Esophagus (tissue), 2 donors: ENCODE results near the gene AK6. TPM values are rescaled to one million over a fixed set of nuclear protein-coding genes. Genes with fewer than 3 reads are reported as not detected.

Experiments used
- H3K27ac ChIP-seq, 2 donors: one replicate each; pipeline ENCODE4 v1.5.1; 2013; ENCODE audit warnings: low read depth in 2 of 2, mild to moderate bottlenecking in 2 of 2, inconsistent platforms in 1 of 2, low read length in 1 of 2, moderate library complexity in 1 of 2
- H3K27me3 ChIP-seq, 2 donors: one replicate each; pipeline ENCODE4 v1.6.1; 2013; ENCODE audit warnings: low read length in 2 of 2, control low read depth in 1 of 2, mild to moderate bottlenecking in 1 of 2; ENCODE audit not compliant: insufficient read depth in 2 of 2, control insufficient read depth in 1 of 2
- H3K36me3 ChIP-seq, 2 donors: one replicate each; pipeline ENCODE4 v1.6.1; 2013; ENCODE audit warnings: low read length in 1 of 2; ENCODE audit not compliant: control insufficient read depth in 2 of 2, insufficient read depth in 2 of 2
- H3K4me1 ChIP-seq, 2 donors: one replicate each; pipeline ENCODE4 v1.6.1; 2013; ENCODE audit warnings: low read length in 1 of 2; ENCODE audit not compliant: control insufficient read depth in 2 of 2, insufficient read depth in 2 of 2
- H3K4me3 ChIP-seq, 2 donors: one replicate each; pipeline ENCODE4 v1.5.1; 2013; ENCODE audit warnings: low read length in 2 of 2, mild to moderate bottlenecking in 2 of 2, low read depth in 1 of 2, moderate library complexity in 1 of 2
- H3K9me3 ChIP-seq, 2 donors: one replicate each; pipeline ENCODE4 v1.6.1; 2013; ENCODE audit warnings: mild to moderate bottlenecking in 2 of 2, low read depth in 1 of 2, low read length in 1 of 2, moderate library complexity in 1 of 2; ENCODE audit not compliant: control insufficient read depth in 2 of 2, insufficient read depth in 1 of 2
- WGBS, 2 donors: extraction: QIAGEN DNeasy Blood & Tissue Kit; methylation state at CpG; one replicate each; pipeline ENCODE4 v1.1.7; 2013; 5-methylcytosine and 5-hydroxymethylcytosine counted together
- polyA plus RNA-seq, 2 donors: library from polyadenylated mRNA; stranded (reverse); fragments of 200-250 nt; gene quantifications; one replicate each; pipeline ENCODE4 v1.2.3, GENCODE V29; 2013
- donor health status: healthy with polysubstance abuse.
- donor health status: Bipolar disorder and iron deficiency.

AK6 gene
- polyA plus RNA-seq, 2 donors, result 27.8 to 43.2 TPM

DNA sequence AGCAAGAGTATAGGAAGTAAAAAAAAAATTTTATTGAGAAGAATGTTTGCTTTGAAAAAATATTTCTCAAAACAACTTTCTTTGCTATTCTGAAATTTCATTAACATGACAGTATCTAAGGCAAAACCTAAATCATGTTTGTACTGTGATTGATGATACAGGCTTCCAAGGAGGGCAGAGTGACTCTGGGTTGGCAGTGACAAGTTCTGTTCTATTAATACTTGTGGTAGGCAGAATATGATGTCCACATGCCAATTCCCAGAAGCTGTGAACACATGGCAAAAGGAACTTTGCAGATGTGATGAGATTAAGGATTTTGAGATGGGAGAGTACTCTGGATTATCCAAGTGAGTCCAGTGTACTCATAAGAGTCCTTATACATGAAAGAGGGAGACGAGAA lies 53.3 kb downstream of the AK6 start:
- 95 to 96% methylated on average over 1 of the region's 1 CpG for WGBS, 2 donors
- Histone ChIP-seq H3K27me3 (no peaks in the 10 kb centered on the region), H3K36me3 (peaks cover 0 to 10% of the 10 kb centered on the region in 2 donors), H3K27ac (no peak overlapping the region), H3K9me3 (no peaks in the 10 kb centered on the region), H3K4me1 (no peaks in the 10 kb centered on the region), H3K4me3 (no peak overlapping the region)

DNA sequence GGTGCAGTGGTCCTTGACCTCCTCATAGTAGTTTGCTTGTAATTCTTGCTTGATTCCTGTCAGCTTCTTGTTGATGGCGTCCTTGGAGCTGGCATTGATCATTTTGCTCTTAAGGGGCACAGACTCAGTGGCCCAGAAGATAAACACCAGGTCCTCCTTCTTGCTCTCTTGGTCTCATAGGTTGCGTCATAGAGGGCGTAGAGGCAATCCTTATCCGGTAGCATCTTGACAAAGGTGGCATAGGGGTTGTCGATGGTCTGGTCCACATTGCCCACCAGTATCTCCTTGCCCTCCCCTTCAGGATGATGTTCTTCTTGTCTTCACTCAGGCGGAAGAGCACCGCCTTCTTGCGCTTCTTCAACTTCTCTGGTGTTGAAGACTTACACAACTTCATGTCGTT lies 55.9 kb downstream of the AK6 start:
- Histone ChIP-seq H3K36me3 (peaks cover 0 to 10% of the 10 kb centered on the region in 2 donors), H3K27ac (no peak overlapping the region), H3K4me3 (no peak overlapping the region), H3K9me3 (no peaks in the 10 kb centered on the region), H3K4me1 (no peaks in the 10 kb centered on the region), H3K27me3 (no peaks in the 10 kb centered on the region)
- 95 to 96% methylated on average over 9 of the region's 9 CpGs for WGBS, 2 donors

GRCh38 chr5:69312459-69313160 lies 56.7 kb downstream of the AK6 start:
- WGBS, 2 donors, result 73 to 75% methylated on average over 5 of the region's 5 CpGs
- no peak overlapping the region for H3K27ac ChIP-seq
- H3K4me3 ChIP-seq, result no peak overlapping the region
- no peaks in the 10 kb centered on the region for H3K4me1 ChIP-seq
- no peaks in the 10 kb centered on the region for H3K27me3 ChIP-seq
- H3K36me3 ChIP-seq, result peaks cover 0 to 10% of the 10 kb centered on the region in 2 donors
- no peaks in the 10 kb centered on the region for H3K9me3 ChIP-seq

- WGBS, 2 donors, result 96 to 97% methylated on average over 5 of the region's 5 CpGs
- no peak overlapping the region for H3K27ac ChIP-seq
Measured at GRCh38 chr5:69309380-69309779, 59.9 kb downstream of the AK6 start.

DNA sequence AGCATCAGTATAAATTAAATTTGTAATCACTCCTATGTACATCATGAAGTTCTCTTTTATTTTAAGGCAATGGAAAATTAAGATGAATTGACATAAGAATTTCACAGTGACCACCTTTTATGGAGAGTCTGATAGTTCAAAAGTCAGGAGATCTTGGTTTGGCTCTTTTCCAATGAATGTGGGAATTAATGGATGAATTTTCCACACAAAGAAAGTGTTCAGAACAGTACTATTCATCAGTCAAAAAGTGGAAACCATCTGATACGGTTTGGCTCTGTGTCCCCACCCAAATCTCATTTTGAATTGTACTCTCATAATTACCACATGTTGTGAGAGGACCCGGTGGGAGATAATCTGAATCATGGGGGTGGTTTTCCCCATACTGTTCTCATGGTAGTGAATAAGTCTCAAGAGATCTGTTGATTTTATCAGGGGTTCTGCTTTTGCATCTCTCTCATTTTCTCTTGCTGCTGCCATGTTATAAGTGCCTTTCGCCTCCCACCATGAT lies 61.2 kb downstream of the AK6 start:
- Histone ChIP-seq H3K36me3 (peaks cover 0 to 8% of the 10 kb centered on the region in 2 donors), H3K27ac (no peak overlapping the region), H3K9me3 (no peaks in the 10 kb centered on the region), H3K27me3 (no peaks in the 10 kb centered on the region), H3K4me3 (no peak overlapping the region), H3K4me1 (no peaks in the 10 kb centered on the region)
- WGBS, 2 donors, result 61 to 66% methylated on average over 3 of the region's 3 CpGs

More at GRCh38 chr5:69309380-69309779, 59.9 kb downstream of the AK6 start:
- no peaks in the 10 kb centered on the region for H3K27me3 ChIP-seq
- H3K4me3 ChIP-seq, result no peak overlapping the region
- no peaks in the 10 kb centered on the region for H3K4me1 ChIP-seq
- H3K9me3 ChIP-seq, result no peaks in the 10 kb centered on the region
- H3K36me3 ChIP-seq, result peaks cover 0 to 14% of the 10 kb centered on the region in 2 donors

GRCh38 chr5:69305512-69305911 lies 63.8 kb downstream of the AK6 start:
- H3K27ac ChIP-seq, result no peak overlapping the region
- H3K27me3 ChIP-seq, result no peaks in the 10 kb centered on the region
- no peaks in the 10 kb centered on the region for H3K4me1 ChIP-seq
- no peak overlapping the region for H3K4me3 ChIP-seq
- H3K9me3 ChIP-seq, result no peaks in the 10 kb centered on the region
- WGBS, 2 donors, result 92 to 94% methylated on average over 8 of the region's 8 CpGs
- H3K36me3 ChIP-seq, result peaks cover 3 to 4% of the 10 kb centered on the region in 2 donors

Other genes starting within 250 kb of the AK6 start
- gene CCNB1, start 202.4 kb downstream of the AK6 start, polyA plus RNA-seq, result 10 to 100 TPM; 28.1 to 59.1 TPM
- gene CENPH, start 179.9 kb downstream of the AK6 start, polyA plus RNA-seq, result 1 to 10 TPM; 7.2 to 8.4 TPM
- gene CDK7, start 134.6 kb downstream of the AK6 start, polyA plus RNA-seq, result 10 to 100 TPM; 37.4 to 52.5 TPM
- 1 to 10 TPM; 2.7 to 4.5 TPM for gene CCDC125, start 36.7 kb downstream of the AK6 start, polyA plus RNA-seq
- 10 to 100 TPM; 44.3 to 44.6 TPM for gene TAF9, start within 50 bp of the AK6 start, polyA plus RNA-seq
- 1 to 10 TPM; 6.2 to 7.5 TPM for gene RAD17, start 298 bp upstream of the AK6 start, polyA plus RNA-seq
- 1 to 10 TPM; 4.7 to 5.0 TPM for gene MARVELD2, start 45.6 kb upstream of the AK6 start, polyA plus RNA-seq
- gene OCLN, start 123.3 kb upstream of the AK6 start, polyA plus RNA-seq, result 10 to 100 TPM in 1 of 2 donors, 1 to 10 TPM in 1; 9.9 to 12.0 TPM
- 1 to 10 TPM; 6.4 to 8.4 TPM for gene GTF2H2C, start 190.7 kb upstream of the AK6 start, polyA plus RNA-seq